Ureter (tissue), 1 donor: ENCODE results near the gene NOCT. TPM values are rescaled to one million over a fixed set of nuclear protein-coding genes. Genes with fewer than 3 reads are reported as not detected.
"Not testable (repeated sequence)": the region's sequence is repeated elsewhere in the genome, so short reads cannot be mapped to it uniquely, and the experiment has no call there.

Experiments
- DNase-seq: peaks from one replicate; pipeline ENCODE4 v3.0.0-alpha.2; 2020; ENCODE audit warnings: low spot score
- total RNA-seq: library from RNA; stranded (reverse); gene quantifications from one replicate; pipeline ENCODE4 v1.2.4, GENCODE V29; 2023
- donor health status: DM: yes; HTN: yes; CAD: no.

The NOCT gene
- 4.8 TPM for total RNA-seq

GRCh38 chr4:139015269-139015947, at the start of gene NOCT:
Gene NOCT, plus strand, starts transcription at chr4:139015781. Its CDS starts 201 bp downstream, at chr4:139015982.
- peak; percentile 89 for DNase-seq

- no peak for DNase-seq
These were observed 48.3 kb upstream of the NOCT start for GRCh38 chr4:138967313-138967712.

GRCh38 chr4:138972956-138973801, 42.4 kb upstream of the NOCT start:
- no peak for DNase-seq

- no peak for DNase-seq
These were observed 40.4 kb upstream of the NOCT start for GRCh38 chr4:138975225-138975624.

GRCh38 chr4:138976526-138976925, 39.1 kb upstream of the NOCT start:
- DNase-seq = no peak

DNA sequence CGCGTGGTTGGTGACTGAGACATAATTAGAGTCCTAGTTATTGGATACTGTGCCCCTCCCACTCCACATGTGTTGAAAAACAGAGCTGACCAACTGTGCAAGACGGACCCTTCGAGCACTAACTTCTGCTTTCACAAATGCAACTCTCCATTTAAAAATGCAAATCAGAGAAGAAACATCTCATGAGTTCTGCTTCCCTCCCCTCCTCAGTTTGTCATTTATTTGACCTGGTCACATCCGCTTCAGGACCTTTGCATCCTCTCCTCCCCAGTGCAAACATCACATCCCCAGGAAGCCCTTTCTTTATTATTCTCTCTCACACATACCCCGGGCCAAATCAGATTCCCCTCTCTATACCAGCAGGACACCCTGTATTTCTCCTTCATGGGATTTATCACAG, 38.1 kb upstream of the NOCT start:
- DNase-seq = no peak

DNA sequence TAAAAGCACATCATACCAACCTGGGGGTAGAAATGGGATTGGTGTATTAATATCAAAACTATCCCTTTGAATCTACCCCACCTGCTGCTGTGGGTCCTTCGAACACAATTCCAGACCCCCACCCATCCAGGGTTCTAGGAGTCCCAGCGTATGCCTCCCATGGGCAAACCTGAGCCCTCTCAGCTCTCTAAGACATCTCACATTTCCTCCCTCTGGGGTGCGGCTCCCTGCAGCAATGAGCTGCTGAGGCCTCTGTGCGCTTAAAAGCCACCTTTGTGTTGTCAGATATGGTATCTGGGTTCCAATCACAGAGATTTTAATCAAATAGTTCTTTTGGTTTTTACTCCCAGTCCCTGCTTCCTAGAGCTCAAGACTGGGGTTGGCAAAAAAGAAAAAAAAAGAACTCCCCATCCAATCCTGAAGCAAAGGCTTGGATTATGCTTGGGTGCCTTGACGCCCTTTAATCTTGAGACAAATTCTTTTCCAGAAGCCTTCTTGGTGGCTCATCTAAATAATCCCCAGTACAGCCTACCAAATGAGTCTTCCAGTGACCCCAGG, 37.5 kb upstream of the NOCT start:
- DNase-seq = no peak

DNA sequence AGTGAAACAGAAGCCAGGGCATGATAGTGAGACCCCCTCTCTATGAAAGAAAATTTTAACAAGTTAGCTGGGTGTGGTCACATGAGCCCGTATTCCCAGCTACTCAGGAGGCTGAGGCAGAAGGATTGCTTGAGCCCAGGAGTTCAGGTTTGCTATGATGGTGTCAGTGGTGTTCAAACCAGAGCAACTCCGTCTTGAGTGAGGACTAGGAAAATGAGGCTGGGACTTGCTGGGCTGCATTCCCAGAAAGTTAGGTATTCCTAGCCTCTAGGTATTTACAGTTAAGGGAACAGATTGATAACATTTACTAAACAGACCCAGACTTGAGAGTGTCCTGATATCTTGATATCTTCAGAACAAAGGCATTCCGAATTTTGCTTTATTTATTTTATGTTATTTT, 37.0 kb upstream of the NOCT start:
- DNase-seq = no peak

- DNase-seq = no peak
These were observed 35.8 kb upstream of the NOCT start for GRCh38 chr4:138979742-138980141.

DNA sequence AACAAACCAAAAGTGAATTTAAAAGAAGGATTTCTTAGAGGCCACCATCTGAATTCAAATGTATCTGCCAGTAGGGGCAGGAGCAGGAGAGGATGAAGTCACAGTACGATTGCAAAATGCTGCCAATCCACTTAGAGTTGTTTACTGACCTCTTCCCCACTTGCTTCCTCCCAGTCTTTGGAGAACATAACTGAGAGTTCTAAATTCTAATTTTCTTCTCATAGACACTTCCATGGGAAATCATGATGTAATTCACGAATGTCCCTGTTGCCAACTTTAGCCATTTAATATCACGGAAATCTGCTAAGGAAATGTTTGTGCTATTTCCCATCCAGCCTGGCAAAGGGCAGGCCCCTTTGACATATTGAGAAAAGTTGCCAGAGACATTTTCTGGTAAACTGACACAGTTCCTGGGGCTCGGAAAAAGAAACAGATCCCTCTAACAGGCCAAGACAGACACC, 33.6 kb upstream of the NOCT start:
- DNase-seq = peak; percentile 54

- no peak for DNase-seq
These were observed 32.8 kb upstream of the NOCT start for GRCh38 chr4:138982754-138983153.

DNA sequence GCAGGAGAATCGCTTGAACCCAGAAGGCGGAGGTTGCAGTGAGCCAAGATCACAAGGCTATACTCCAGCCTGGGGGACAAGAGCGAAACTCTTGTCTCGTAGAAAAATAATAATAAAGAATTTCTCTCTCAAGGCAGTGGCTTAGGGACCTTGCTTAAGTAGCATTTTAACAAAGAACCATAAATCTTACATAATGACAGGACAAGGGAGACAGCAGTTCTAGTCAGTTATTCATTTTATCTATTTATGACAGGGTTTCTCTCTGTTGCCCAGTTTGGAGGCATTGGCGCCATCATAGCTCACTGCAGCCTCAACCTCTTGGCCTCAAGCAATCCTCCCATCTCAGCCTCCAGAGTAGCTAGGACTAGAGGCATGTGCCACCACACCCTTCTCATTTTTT, 31.9 kb upstream of the NOCT start:
- no peak for DNase-seq

- DNase-seq = no peak
These were observed 30.9 kb upstream of the NOCT start for GRCh38 chr4:138984647-138985046.

DNA sequence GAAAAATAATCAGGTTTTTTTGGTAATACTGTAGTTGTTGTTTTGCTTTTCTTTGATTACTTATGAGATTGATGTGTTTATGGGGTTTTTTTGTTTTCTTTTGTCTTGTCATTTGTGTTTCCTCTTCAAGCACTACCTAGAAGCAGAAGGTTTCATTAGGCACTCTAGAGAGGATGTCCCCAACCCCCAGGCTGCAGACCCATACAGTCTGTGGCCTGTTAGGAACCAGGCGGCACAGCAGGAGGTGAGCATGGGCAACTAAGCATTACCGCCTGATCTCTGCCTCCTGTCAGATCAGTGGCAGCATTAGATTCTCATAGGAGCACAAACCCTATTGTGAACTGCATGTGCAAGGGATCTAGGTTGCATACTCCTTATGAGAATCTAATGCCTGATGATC, 22.9 kb upstream of the NOCT start:
- no peak for DNase-seq

- DNase-seq = no peak
These were observed 19.5 kb upstream of the NOCT start for GRCh38 chr4:138996090-138996489.

- DNase-seq = no peak
These were observed 15.9 kb upstream of the NOCT start for GRCh38 chr4:138999666-139000065.

GRCh38 chr4:139000134-139000533, 15.4 kb upstream of the NOCT start:
- DNase-seq = not testable (repeated sequence)

DNA sequence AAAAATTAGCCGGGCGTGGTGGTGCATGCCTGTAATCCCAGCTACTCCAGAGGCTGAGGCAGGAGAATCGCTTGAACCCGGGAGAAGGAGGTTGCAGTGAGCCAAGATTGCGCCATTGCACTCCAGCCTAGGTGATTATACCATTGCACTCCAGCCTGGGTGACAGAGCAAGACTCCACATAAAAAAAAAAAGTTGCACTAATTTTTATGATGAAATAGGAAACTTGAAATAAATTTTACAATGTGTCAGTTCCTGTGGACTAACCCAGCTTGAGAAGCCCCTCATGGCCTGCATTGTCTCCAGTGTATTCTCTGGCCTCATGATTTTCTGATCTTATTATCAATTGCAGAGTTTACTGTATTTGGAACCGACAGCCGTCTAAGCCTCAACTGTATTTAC, 14.2 kb upstream of the NOCT start:
- DNase-seq = not testable (repeated sequence)

DNA sequence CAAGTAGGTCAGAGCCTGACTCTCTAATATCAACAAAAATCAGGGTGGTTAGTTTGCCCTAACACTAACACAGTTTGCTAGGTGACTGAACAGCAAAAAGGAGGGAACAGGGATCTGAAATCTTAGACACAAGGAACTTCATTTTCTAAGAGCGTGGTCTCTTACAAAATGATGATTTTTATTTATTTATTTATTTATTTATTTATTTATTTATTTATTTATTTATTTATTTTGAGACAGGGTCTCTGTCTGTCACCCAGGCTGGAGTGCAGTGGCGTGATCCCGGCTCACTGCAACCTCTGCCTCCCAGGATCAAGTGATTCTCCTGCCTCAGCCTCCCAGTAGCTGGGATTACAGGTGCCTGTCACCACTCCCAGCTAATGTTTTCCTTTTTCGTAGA, 11.9 kb upstream of the NOCT start:
- DNase-seq = not testable (repeated sequence)

GRCh38 chr4:139005774-139006173, 9.8 kb upstream of the NOCT start:
- DNase-seq = no peak

DNA sequence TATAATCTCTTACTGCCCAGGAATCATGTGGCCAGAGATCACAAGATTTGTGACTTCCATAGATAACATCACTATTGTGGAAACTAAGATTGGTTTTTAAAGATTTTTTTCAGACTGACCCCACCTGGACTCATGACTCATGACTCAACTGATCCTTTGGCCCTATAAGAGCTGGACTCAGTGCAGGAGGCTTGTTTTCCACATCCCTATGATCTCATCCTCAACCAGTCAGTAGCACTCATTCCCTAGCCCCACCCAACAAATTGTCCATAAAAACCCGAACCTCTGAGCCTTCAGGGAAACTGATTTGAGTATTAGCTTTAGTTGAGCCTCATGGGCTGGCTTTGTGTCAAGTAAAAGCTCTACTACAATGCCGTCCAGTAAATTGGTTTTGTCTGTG, 7.9 kb upstream of the NOCT start:
- no peak for DNase-seq

DNA sequence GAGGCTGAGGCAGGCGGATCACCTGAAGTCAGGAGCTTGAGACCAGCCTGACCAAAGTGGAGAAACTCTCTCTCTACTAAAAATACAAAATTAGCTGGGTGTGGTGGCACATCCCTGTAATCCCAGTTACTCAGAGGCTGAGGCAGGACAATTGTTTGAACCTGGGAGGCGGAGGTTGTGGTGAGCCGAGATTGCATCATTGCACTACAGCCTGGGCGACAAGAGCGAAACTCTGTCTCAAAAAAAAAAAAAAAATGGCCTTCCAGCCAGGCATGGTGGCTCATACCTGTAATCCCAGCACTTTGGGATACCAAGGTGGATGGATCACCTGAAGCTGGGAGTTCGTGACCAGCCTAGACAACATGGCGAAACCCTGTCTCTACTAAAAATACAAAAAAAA, 7.3 kb upstream of the NOCT start:
- not testable (repeated sequence) for DNase-seq

- no peak for DNase-seq
These were observed 5.9 kb upstream of the NOCT start for GRCh38 chr4:139009702-139010101.
